HepG2 (cell line): ENCODE results near the gene NOS2. TPM values are rescaled to one million over a fixed set of nuclear protein-coding genes. Genes with fewer than 3 reads are reported as not detected.
"Not testable (repeated sequence)": the region's sequence is repeated elsewhere in the genome, so short reads cannot be mapped to it uniquely, and the experiment has no call there.

Experiments
- ATAC-seq: fragments of 200-7000 bp; cut with Tn5 transposase; 3 replicates; pipeline ENCODE4 v1.9.1; 2020; ENCODE audit warnings: mild to moderate bottlenecking, moderate library complexity
- BruUV-seq: library from RNA; stranded (reverse); fragments of 400-500 nt; replicated peaks from 2 replicates; lab custom pipeline; 2021; lab: Mats Ljungman, UMichigan
- CTCF ChIA-PET: fragments of 300-600 bp; formaldehyde crosslinking; extraction: SDS; loops from one replicate; lab custom pipeline; 2021; ENCODE audit warnings: low total read pairs, inconsistent platforms, low intra/inter-chr PET ratio; lab: Yijun Ruan, JAX
- POLR2A ChIA-PET: fragments of 350-600 bp; sonication (Branson Sonifier 250); formaldehyde crosslinking; loops from one replicate; lab custom pipeline; 2020; ENCODE audit warnings: antibody characterized with exemption, inconsistent platforms; lab: Yijun Ruan, JAX
- DNase-seq: peaks from one replicate; pipeline ENCODE4 v3.0.0-alpha.2; 2015; ENCODE audit warnings: low spot score
- FAIRE-seq: peaks from 3 replicates; lab custom pipeline; 2011; peaks lifted over from hg19 to GRCh38; lab: Jason Lieb, UNC
- H2AFZ ChIP-seq: one replicate; pipeline ENCODE4 v1.6.1; 2011; ENCODE audit warnings: low read length, inconsistent platforms
- H3K27ac ChIP-seq: fragments of 300-600 bp; 3 replicates; pipeline ENCODE4 v1.8.0; 2011; ENCODE audit warnings: mixed run types, mild to moderate bottlenecking, mixed read lengths, low read length, inconsistent platforms; ENCODE audit not compliant: insufficient read depth; ENCODE audit errors: extremely low read length
- H3K27me3 ChIP-seq, 2 experiments: fragments of 200-600 bp in 1 of 2; 2 replicates in 1 of 2; 3 replicates in 1 of 2; pipeline versions ENCODE4 v1.6.0 to v1.8.0; 2011; ENCODE audit warnings: low read length in 2 of 2, mild to moderate bottlenecking in 2 of 2, moderate library complexity in 2 of 2, inconsistent platforms in 1 of 2; ENCODE audit not compliant: insufficient read depth in 2 of 2, control insufficient read depth in 1 of 2
- H3K36me3 ChIP-seq, 2 experiments: fragments of 200-600 bp in 1 of 2; replicated peaks in 1 of 2; 2 replicates in 1 of 2; 3 replicates in 1 of 2; pipeline versions ENCODE4 v1.5.1 to v1.8.0; 2011; ENCODE audit warnings: low read length in 2 of 2, inconsistent platforms in 1 of 2; ENCODE audit not compliant: insufficient read depth in 2 of 2, control insufficient read depth in 1 of 2
- H3K4me1 ChIP-seq: 2 replicates; pipeline ENCODE4 v1.5.1; 2012; ENCODE audit warnings: low read length, inconsistent platforms; ENCODE audit not compliant: insufficient read depth
- H3K4me2 ChIP-seq: 2 replicates; pipeline ENCODE4 v1.6.0; 2011; ENCODE audit warnings: low read depth, low read length, inconsistent platforms
- H3K4me3 ChIP-seq, 3 experiments: fragments of 200-600 bp in 1 of 3; sonication (generic), shearing (Covaris generic) in 1 of 3; replicated peaks in 1 of 3; 2 replicates each; pipeline ENCODE4 v1.5.1; 2011 to 2016; ENCODE audit warnings: low read length in 3 of 3, inconsistent platforms in 2 of 3, low read depth in 2 of 3, mild to moderate bottlenecking in 2 of 3, control low read depth in 1 of 3, mixed read lengths in 1 of 3; ENCODE audit not compliant: insufficient read depth in 1 of 3
- H3K79me2 ChIP-seq: one replicate; pipeline ENCODE4 v1.6.1; 2011; ENCODE audit warnings: low read length, inconsistent platforms; ENCODE audit not compliant: insufficient read depth
- H3K9ac ChIP-seq: 2 replicates; pipeline ENCODE4 v1.6.0; 2011; ENCODE audit warnings: mild to moderate bottlenecking, low read depth, low read length, inconsistent platforms; ENCODE audit not compliant: insufficient read depth
- H3K9me3 ChIP-seq: 2 replicates; pipeline ENCODE4 v1.5.1; 2012; ENCODE audit warnings: mild to moderate bottlenecking, low read length
- H4K20me1 ChIP-seq: 2 replicates; pipeline ENCODE4 v1.6.0; 2011; ENCODE audit warnings: inconsistent platforms, mild to moderate bottlenecking, low read length, moderate library complexity; ENCODE audit not compliant: insufficient read depth
- NR2F6 ChIP-seq, 2 experiments: IDR thresholded peaks; 2 replicates each; pipeline ENCODE4 v1.6.1; 2016; ENCODE audit warnings: antibody characterized with exemption in 1 of 2, mild to moderate bottlenecking in 1 of 2
- WGBS: methylation state at CpG from one replicate; pipeline ENCODE4 v1.1.6; 2017; ENCODE audit warnings: low lambda C conversion rate; 5-methylcytosine and 5-hydroxymethylcytosine counted together
- in situ Hi-C: cut with HindIII; loops from 2 replicates; pipeline ENCODE4 v1.10.0; 2017; ENCODE audit warnings: low pct_unique_long_range_greater_than_20kb; ENCODE audit not compliant: extremely low pct_ligation_motif_present
- intact Hi-C: fragments of 100-400 bp; cut with micrococcal nuclease; formaldehyde crosslinking; loops from one replicate; pipeline ENCODE4 v1.10.0; 2022; ENCODE audit not compliant: unreplicated experiment
- polyA plus RNA-seq, 8 experiments: library from polyadenylated mRNA; depleted of rRNA in 3 of 8; stranded (reverse) in 7 of 8; unstranded in 1 of 8; fragments of >200 nt; fragmentation: Illumina TruSeq in 4 of 8; extraction: Trizol in 4 of 8; gene quantifications; 2 replicates each; pipeline versions ENCODE4 v1.2.1 to v1.2.3, GENCODE V29; 2011 to 2016; ENCODE audit warnings: low read depth in 4 of 8, missing spikeins in 1 of 8, mixed read lengths in 1 of 8; ENCODE audit not compliant: insufficient read depth in 1 of 8
- total RNA-seq, 5 experiments: library from RNA; depleted of rRNA; stranded (reverse); fragments of >200 nt; fragmentation: Illumina TruSeq; extraction: Trizol; gene quantifications; 2 replicates each; pipeline ENCODE4 v1.2.3, GENCODE V29; 2016; ENCODE audit warnings: low read depth in 1 of 5
- TF ChIP-seq, protein P1 (sequence below): sonication (generic); formaldehyde crosslinking; IDR thresholded peaks from one replicate; pipeline ENCODE4 v1.5.1; 2020; ENCODE audit warnings: mild to moderate bottlenecking, missing genetic modification reagents; ENCODE audit errors: not compliant biosample characterization

NOS2 gene
- total and polyA plus RNA-seq, 2 of the 13 experiments (the other 11 are each of a cell fraction or from before 2014, with no cell fraction given) = 0.02 TPM; not detected in 1

DNA sequence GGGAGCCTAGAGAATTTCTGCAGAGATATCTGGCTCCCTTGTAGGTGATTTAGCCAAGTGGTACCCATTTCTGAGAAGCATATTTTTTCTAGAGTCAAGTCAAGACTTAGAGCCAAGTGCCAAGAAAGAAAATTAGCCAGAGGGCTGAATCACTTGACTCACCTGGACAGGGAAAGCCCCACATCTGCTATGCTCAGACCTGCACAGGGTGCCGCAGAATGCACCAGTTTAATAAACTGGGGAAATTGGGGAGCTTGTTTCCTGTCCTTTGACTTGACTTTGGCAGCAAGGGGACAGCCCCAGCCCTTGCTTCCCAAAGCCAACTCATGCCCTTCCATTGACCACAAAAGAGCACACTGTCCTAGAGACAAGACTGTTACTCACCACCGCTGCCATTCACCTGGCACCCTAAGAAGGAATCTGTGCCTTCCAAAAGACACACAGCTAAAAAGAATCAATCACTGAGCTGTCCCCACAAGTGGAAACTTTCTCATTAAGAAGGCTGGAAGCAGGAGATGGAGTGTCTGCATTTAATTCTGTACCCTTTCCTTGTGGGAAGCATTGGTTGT lies 28.9 kb upstream of the NOS2 start:
- intact Hi-C loops, DNase-seq, POLR2A ChIA-PET, H3K79me2 ChIP-seq, H3K4me3 ChIP-seq, H3K9ac ChIP-seq, CTCF ChIA-PET, BruUV-seq, H2AFZ ChIP-seq, H4K20me1 ChIP-seq, H3K27me3 ChIP-seq, H3K36me3 ChIP-seq, H3K4me1 ChIP-seq, FAIRE-seq, in situ Hi-C loops, H3K4me2 ChIP-seq, H3K9me3 ChIP-seq, ATAC-seq, H3K27ac ChIP-seq: not testable (repeated sequence)
- WGBS = no CpG with 5 or more reads among the region's 2 CpGs

DNA sequence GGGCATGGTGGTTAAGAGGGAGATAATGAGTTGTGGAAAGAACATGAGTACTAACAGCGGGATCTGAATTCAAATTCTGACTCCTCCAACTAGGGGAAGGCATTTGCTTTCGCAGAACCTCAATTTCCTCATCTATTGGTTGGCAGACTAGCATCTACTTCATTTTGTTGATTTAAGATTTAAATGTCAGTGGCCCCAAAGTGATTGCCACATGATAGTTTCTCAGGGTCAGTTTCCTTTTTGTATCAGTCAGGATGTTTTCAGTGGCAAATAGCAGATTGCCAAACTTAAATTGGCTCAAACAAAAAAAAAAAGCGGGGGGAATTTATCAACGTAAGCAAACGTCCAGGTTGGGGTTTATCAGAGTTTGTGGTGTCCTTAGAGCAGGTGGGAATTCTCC lies 25.1 kb upstream of the NOS2 start:
- H3K4me3 ChIP-seq = no peak overlapping the region
- H3K9me3 ChIP-seq = no peaks in the 10 kb centered on the region; the same call in 1 of the 2 replicates
- no peaks in the 10 kb centered on the region for H3K27me3 ChIP-seq
- no peaks in the 10 kb centered on the region for H3K79me2 ChIP-seq
- no peak for DNase-seq
- no peaks in the 10 kb centered on the region for H3K4me1 ChIP-seq
- ATAC-seq = no peak
- CTCF ChIA-PET = no interaction called here
- POLR2A ChIA-PET = no interaction called here
- FAIRE-seq = no peak
- no peak overlapping the region for H3K4me2 ChIP-seq
- H3K9ac ChIP-seq = no peak overlapping the region
- no TSS peak for BruUV-seq
- in situ Hi-C loops (no loop called here), intact Hi-C loops (no loop called here)
- H3K36me3 ChIP-seq = no peaks in the 10 kb centered on the region
- no peak overlapping the region for H3K27ac ChIP-seq
- 38% methylated on average over 5 of the region's 5 CpGs for WGBS
- H2AFZ ChIP-seq = no peak overlapping the region
- no peaks in the 10 kb centered on the region for H4K20me1 ChIP-seq
- TF ChIP-seq NR2F6 (IDR thresholded peaks at IDR 0.05) (no peak), NR2F6 (CRISPR knock-in tag; IDR thresholded peaks at IDR 0.05) (no peak)

DNA sequence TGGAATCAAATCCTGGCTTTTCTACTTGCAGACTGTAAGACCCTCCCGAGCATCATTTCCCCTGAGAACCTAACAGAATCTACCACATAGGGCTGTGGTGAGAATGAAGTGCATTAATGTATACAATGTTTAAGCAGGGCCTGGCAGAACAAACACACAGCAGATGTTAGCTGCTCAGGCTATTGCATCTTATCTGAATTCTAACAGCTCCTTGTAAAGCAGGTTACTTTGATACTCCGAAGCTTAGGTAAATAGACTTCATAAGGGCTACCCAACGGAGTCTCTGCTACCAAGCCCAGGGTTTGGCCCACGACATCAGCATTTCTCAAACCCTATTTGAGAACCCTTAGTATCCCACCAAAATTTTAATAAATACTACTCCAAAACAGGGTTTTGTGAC lies 24.4 kb upstream of the NOS2 start:
- no peaks in the 10 kb centered on the region for H3K79me2 ChIP-seq
- intact Hi-C loops (no loop called here), in situ Hi-C loops (no loop called here)
- H3K9ac ChIP-seq = no peak overlapping the region
- FAIRE-seq = no peak
- WGBS = 6% methylated on average over 4 of the region's 4 CpGs
- no peak overlapping the region for H3K27ac ChIP-seq
- no peak overlapping the region for H3K4me2 ChIP-seq
- H3K4me3 ChIP-seq = no peak overlapping the region
- CTCF ChIA-PET = no interaction called here
- no TSS peak for BruUV-seq
- no peak for DNase-seq
- no peak overlapping the region for H2AFZ ChIP-seq
- no peaks in the 10 kb centered on the region for H3K4me1 ChIP-seq
- H3K27me3 ChIP-seq = no peaks in the 10 kb centered on the region
- H3K9me3 ChIP-seq = no peaks in the 10 kb centered on the region; the same call in 1 of the 2 replicates
- POLR2A ChIA-PET = no interaction called here
- ATAC-seq = no peak
- H4K20me1 ChIP-seq = no peaks in the 10 kb centered on the region
- no peaks in the 10 kb centered on the region for H3K36me3 ChIP-seq
- TF ChIP-seq, protein P1, sequence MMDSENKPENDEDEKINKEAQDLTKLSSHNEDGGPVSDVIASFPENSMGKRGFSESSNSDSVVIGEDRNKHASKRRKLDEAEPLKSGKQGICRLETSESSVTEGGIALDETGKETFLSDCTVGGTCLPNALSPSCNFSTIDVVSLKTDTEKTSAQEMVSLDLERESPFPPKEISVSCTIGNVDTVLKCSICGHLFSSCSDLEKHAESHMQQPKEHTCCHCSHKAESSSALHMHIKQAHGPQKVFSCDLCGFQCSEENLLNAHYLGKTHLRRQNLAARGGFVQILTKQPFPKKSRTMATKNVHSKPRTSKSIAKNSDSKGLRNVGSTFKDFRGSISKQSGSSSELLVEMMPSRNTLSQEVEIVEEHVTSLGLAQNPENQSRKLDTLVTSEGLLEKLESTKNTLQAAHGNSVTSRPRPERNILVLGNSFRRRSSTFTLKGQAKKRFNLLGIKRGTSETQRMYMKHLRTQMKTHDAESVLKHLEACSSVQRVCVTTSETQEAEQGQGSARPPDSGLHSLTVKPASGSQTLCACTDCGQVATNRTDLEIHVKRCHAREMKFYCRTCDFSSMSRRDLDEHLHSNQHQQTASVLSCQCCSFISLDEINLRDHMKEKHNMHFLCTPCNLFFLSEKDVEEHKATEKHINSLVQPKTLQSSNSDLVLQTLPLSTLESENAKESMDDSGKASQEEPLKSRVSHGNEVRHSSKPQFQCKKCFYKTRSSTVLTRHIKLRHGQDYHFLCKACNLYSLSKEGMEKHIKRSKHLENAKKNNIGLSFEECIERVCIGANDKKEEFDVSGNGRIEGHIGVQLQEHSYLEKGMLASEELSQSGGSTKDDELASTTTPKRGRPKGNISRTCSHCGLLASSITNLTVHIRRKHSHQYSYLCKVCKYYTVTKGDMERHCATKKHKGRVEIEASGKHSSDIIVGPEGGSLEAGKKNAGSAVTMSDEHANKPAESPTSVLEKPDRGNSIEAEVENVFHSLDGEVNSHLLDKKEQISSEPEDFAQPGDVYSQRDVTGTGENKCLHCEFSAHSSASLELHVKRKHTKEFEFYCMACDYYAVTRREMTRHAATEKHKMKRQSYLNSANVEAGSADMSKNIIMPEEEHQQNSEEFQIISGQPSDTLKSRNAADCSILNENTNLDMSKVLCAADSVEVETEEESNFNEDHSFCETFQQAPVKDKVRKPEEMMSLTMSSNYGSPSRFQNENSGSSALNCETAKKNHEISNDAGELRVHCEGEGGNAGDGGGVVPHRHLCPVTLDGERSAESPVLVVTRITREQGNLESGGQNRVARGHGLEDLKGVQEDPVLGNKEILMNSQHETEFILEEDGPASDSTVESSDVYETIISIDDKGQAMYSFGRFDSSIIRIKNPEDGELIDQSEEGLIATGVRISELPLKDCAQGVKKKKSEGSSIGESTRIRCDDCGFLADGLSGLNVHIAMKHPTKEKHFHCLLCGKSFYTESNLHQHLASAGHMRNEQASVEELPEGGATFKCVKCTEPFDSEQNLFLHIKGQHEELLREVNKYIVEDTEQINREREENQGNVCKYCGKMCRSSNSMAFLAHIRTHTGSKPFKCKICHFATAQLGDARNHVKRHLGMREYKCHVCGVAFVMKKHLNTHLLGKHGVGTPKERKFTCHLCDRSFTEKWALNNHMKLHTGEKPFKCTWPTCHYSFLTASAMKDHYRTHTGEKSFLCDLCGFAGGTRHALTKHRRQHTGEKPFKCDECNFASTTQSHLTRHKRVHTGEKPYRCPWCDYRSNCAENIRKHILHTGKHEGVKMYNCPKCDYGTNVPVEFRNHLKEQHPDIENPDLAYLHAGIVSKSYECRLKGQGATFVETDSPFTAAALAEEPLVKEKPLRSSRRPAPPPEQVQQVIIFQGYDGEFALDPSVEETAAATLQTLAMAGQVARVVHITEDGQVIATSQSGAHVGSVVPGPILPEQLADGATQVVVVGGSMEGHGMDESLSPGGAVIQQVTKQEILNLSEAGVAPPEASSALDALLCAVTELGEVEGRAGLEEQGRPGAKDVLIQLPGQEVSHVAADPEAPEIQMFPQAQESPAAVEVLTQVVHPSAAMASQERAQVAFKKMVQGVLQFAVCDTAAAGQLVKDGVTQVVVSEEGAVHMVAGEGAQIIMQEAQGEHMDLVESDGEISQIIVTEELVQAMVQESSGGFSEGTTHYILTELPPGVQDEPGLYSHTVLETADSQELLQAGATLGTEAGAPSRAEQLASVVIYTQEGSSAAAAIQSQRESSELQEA (CRISPR knock-in tag) = no peak
